ENCODE results near the gene VIPR1.
A peak's percentile ranks its signal among the peaks of the same experiment; 100 is the strongest.

VIPR1 gene

DNA sequence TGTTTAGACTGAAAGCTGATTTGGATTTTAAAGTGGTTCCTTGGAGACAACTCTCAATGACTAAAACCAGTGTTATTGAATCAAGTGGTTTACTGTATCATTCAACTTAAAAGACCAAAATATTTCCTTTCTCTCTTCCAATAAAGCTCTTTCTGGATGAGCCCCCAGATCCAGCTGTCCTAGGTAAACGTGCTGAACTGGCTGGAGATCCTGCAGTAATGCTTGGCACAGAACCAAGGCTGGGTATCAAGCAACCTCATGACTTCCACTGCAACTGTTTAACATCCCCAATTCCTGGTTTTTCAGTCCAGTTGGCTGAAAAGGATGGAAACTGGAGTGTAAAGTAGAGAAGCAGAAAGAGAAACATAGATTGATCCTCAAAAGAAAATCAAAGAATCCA is 50.4 kb downstream of the VIPR1 start:
- TF ChIP-seq ZNF777 (tag by site-specific recombination; IDR thresholded peaks at IDR 0.05; ENCODE audit: borderline replicate concordance): no peak
- no peak for TF ChIP-seq ZNF776 (tag by site-specific recombination; IDR thresholded peaks at IDR 0.05; ENCODE audit: borderline replicate concordance)
- TF ChIP-seq ZNF214 (tag by site-specific recombination; IDR thresholded peaks at IDR 0.05; ENCODE audit: borderline replicate concordance): no peak
- TF ChIP-seq, protein P1, sequence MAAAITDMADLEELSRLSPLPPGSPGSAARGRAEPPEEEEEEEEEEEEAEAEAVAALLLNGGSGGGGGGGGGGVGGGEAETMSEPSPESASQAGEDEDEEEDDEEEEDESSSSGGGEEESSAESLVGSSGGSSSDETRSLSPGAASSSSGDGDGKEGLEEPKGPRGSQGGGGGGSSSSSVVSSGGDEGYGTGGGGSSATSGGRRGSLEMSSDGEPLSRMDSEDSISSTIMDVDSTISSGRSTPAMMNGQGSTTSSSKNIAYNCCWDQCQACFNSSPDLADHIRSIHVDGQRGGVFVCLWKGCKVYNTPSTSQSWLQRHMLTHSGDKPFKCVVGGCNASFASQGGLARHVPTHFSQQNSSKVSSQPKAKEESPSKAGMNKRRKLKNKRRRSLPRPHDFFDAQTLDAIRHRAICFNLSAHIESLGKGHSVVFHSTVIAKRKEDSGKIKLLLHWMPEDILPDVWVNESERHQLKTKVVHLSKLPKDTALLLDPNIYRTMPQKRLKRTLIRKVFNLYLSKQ (tag by site-specific recombination; IDR thresholded peaks at IDR 0.05; ENCODE audit: borderline replicate concordance): no peak
- TF ChIP-seq REST (tag by site-specific recombination; IDR thresholded peaks at IDR 0.05): 0 out of 2 replicates have a peak, but pooled peaks have one; percentile 24
- Histone ChIP-seq H3K4me3 (ENCODE audit: low read depth, low read length) (no peak overlapping the region), H3K9me3 (ENCODE audit: control insufficient read depth, insufficient read depth, low read depth, low read length) (no peaks in the 10 kb centered on the region), H3K27ac (ENCODE audit: extremely low read depth, low read depth, low read length) (no peak overlapping the region), H3K36me3 (ENCODE audit: control insufficient read depth in 2 of 2, insufficient read depth in 1 of 2, low read length in 2 of 2) (peaks cover 29 to 86% of the 10 kb centered on the region in 2 experiments), H3K4me1 (ENCODE audit: control insufficient read depth, insufficient read depth, low read length) (no peaks in the 10 kb centered on the region)
- ChIA-PET CTCF (interaction anchor here (0.6 kb wide), 2 partner anchors 14 to 61 kb away, joined by 3 to 4 read pairs; no protein-coding TSS in a partner anchor), POLR2A (interaction anchor here (0.7 kb wide), 1 partner anchor 28 kb away, joined by 4 read pairs; no protein-coding TSS in a partner anchor)

- peaks cover 44 to 88% of the 10 kb centered on the region in 2 experiments for H3K36me3 ChIP-seq (ENCODE audit: control insufficient read depth in 2 of 2, insufficient read depth in 1 of 2, low read length in 2 of 2)
- CTCF ChIA-PET: interaction anchor here (1.6 kb wide), 1 partner anchor 10 kb away, joined by 6 read pairs; no protein-coding TSS in a partner anchor
- TF ChIP-seq, protein P2, sequence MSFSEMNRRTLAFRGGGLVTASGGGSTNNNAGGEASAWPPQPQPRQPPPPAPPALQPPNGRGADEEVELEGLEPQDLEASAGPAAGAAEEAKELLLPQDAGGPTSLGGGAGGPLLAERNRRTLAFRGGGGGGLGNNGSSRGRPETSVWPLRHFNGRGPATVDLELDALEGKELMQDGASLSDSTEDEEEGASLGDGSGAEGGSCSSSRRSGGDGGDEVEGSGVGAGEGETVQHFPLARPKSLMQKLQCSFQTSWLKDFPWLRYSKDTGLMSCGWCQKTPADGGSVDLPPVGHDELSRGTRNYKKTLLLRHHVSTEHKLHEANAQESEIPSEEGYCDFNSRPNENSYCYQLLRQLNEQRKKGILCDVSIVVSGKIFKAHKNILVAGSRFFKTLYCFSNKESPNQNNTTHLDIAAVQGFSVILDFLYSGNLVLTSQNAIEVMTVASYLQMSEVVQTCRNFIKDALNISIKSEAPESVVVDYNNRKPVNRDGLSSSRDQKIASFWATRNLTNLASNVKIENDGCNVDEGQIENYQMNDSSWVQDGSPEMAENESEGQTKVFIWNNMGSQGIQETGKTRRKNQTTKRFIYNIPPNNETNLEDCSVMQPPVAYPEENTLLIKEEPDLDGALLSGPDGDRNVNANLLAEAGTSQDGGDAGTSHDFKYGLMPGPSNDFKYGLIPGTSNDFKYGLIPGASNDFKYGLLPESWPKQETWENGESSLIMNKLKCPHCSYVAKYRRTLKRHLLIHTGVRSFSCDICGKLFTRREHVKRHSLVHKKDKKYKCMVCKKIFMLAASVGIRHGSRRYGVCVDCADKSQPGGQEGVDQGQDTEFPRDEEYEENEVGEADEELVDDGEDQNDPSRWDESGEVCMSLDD (tag by site-specific recombination; IDR thresholded peaks at IDR 0.05): no peak
- TF ChIP-seq REPIN1 (tag by site-specific recombination; IDR thresholded peaks at IDR 0.05; ENCODE audit: low read depth): no peak
- TF ChIP-seq EGR2 (tag by site-specific recombination; IDR thresholded peaks at IDR 0.05; ENCODE audit: low read depth): no peak
- no peak for TF ChIP-seq YY1 (tag by site-specific recombination; IDR thresholded peaks at IDR 0.05)
- no peak for TF ChIP-seq ZNF843 (tag by site-specific recombination; IDR thresholded peaks at IDR 0.05)
- TF ChIP-seq ZNF837 (tag by site-specific recombination; IDR thresholded peaks at IDR 0.05): no peak
- no peak for TF ChIP-seq ZNF174 (tag by site-specific recombination; IDR thresholded peaks at IDR 0.05)
- TF ChIP-seq, protein P3, sequence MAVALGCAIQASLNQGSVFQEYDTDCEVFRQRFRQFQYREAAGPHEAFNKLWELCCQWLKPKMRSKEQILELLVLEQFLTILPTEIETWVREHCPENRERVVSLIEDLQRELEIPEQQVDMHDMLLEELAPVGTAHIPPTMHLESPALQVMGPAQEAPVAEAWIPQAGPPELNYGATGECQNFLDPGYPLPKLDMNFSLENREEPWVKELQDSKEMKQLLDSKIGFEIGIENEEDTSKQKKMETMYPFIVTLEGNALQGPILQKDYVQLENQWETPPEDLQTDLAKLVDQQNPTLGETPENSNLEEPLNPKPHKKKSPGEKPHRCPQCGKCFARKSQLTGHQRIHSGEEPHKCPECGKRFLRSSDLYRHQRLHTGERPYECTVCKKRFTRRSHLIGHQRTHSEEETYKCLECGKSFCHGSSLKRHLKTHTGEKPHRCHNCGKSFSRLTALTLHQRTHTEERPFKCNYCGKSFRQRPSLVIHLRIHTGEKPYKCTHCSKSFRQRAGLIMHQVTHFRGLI (tag by site-specific recombination; IDR thresholded peaks at IDR 0.05): no peak
- no peak for TF ChIP-seq ZNF549 (tag by site-specific recombination; IDR thresholded peaks at IDR 0.05)
- no peak for TF ChIP-seq WT1 (tag by site-specific recombination; IDR thresholded peaks at IDR 0.05)
- TF ChIP-seq HOXA7 (CRISPR knock-in tag; IDR thresholded peaks at IDR 0.05; ENCODE audit: borderline replicate concordance): no peak
- no peak for TF ChIP-seq SCRT1 (tag by site-specific recombination; IDR thresholded peaks at IDR 0.05; ENCODE audit: borderline replicate concordance)
- no peak for TF ChIP-seq ZNF791 (tag by site-specific recombination; IDR thresholded peaks at IDR 0.05)
- TF ChIP-seq ZNF707 (tag by site-specific recombination; IDR thresholded peaks at IDR 0.05): no peak
- no peak for TF ChIP-seq SP3 (tag by site-specific recombination; IDR thresholded peaks at IDR 0.05)
- no peak for TF ChIP-seq ZNF423 (tag by site-specific recombination; IDR thresholded peaks at IDR 0.05)
- TF ChIP-seq, protein P4, sequence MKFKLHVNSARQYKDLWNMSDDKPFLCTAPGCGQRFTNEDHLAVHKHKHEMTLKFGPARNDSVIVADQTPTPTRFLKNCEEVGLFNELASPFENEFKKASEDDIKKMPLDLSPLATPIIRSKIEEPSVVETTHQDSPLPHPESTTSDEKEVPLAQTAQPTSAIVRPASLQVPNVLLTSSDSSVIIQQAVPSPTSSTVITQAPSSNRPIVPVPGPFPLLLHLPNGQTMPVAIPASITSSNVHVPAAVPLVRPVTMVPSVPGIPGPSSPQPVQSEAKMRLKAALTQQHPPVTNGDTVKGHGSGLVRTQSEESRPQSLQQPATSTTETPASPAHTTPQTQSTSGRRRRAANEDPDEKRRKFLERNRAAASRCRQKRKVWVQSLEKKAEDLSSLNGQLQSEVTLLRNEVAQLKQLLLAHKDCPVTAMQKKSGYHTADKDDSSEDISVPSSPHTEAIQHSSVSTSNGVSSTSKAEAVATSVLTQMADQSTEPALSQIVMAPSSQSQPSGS (tag by site-specific recombination; IDR thresholded peaks at IDR 0.05; ENCODE audit: low read depth): no peak
These were observed 53.7 kb downstream of the VIPR1 start for GRCh38 chr3:42556089-42556632.

More at GRCh38 chr3:42556089-42556632, 53.7 kb downstream of the VIPR1 start:
- Histone ChIP-seq H3K27ac (ENCODE audit: extremely low read depth, low read depth, low read length) (no peak overlapping the region), H3K4me1 (ENCODE audit: control insufficient read depth, insufficient read depth, low read length) (no peaks in the 10 kb centered on the region), H3K9me3 (ENCODE audit: control insufficient read depth, insufficient read depth, low read depth, low read length) (no peaks in the 10 kb centered on the region), H3K4me3 (ENCODE audit: low read depth, low read length) (no peak overlapping the region)
- POLR2A ChIA-PET: no interaction called here
